GM12891 (cell line): ENCODE data around the gene ATR.

Source experiments
- POLR2A ChIP-seq: IDR thresholded peaks from 2 replicates; pipeline ENCODE4 v1.6.1; 2011; ENCODE audit warnings: low read depth, low read length, control low read depth
- POLR2AphosphoS5 ChIP-seq: IDR thresholded peaks from 2 replicates; pipeline ENCODE4 v1.6.1; 2011; ENCODE audit warnings: low read depth, low read length, control low read depth
- TAF1 ChIP-seq: IDR thresholded peaks from 2 replicates; pipeline ENCODE4 v1.6.1; 2011; ENCODE audit warnings: low read depth, low read length, control low read depth

GRCh38 chr3:142553741-142554140 is 24.8 kb downstream of the ATR start:
- no peak for TF ChIP-seq POLR2A
- no peak for TF ChIP-seq POLR2AphosphoS5
- no peak for TF ChIP-seq TAF1
